HEK293T (cell line): Measurements from ENCODE around the gene PRKAG1.

Experiments
- CTCF ChIA-PET: fragments of 350-600 bp; formaldehyde crosslinking; extraction: SDS; loops from one replicate; lab custom pipeline; 2021; ENCODE audit warnings: antibody characterized with exemption, inconsistent platforms; lab: Yijun Ruan, JAX
- POLR2A ChIA-PET: fragments of 350-600 bp; formaldehyde crosslinking; extraction: SDS; loops from one replicate; lab custom pipeline; 2020; ENCODE audit warnings: antibody characterized with exemption, inconsistent platforms; lab: Yijun Ruan, JAX
- DNase-seq: peaks from one replicate; pipeline ENCODE4 v3.0.0; 2012; ENCODE audit warnings: mixed read lengths; ENCODE audit errors: extremely low spot score
- ARNT ChIP-seq: fragments of 450-650 bp; IDR thresholded peaks from 2 replicates; pipeline ENCODE4 v1.6.1; 2017; ENCODE audit warnings: mild to moderate bottlenecking
- BHLHE40 ChIP-seq: fragments of 450-650 bp; IDR thresholded peaks from 2 replicates; pipeline ENCODE4 v1.6.1; 2016; ENCODE audit warnings: mild to moderate bottlenecking, moderate library complexity, borderline replicate concordance
- CTBP1 ChIP-seq: fragments of 450-650 bp; IDR thresholded peaks from 2 replicates; pipeline ENCODE4 v1.6.1; 2016; ENCODE audit warnings: borderline replicate concordance
- ELF4 ChIP-seq: fragments of 450-650 bp; IDR thresholded peaks from 2 replicates; pipeline ENCODE4 v1.6.1; 2017; ENCODE audit warnings: antibody characterized with exemption
- FOXA1 ChIP-seq: fragments of 450-650 bp; IDR thresholded peaks from 2 replicates; pipeline ENCODE4 v1.6.1; 2016; ENCODE audit warnings: mild to moderate bottlenecking
- FOXK2 ChIP-seq: fragments of 450-650 bp; IDR thresholded peaks from 2 replicates; pipeline ENCODE4 v1.6.1; 2016; ENCODE audit warnings: mild to moderate bottlenecking
- FOXM1 ChIP-seq: fragments of 450-650 bp; IDR thresholded peaks from 2 replicates; pipeline ENCODE4 v1.6.1; 2017; ENCODE audit warnings: mild to moderate bottlenecking, borderline replicate concordance
- HDGF ChIP-seq: fragments of 450-650 bp; IDR thresholded peaks from 2 replicates; pipeline ENCODE4 v1.6.1; 2017; ENCODE audit warnings: antibody characterized with exemption, borderline replicate concordance
- L3MBTL2 ChIP-seq: fragments of 450-650 bp; conservative IDR thresholded peaks from 2 replicates; pipeline ENCODE4 v1.6.1; 2016; ENCODE audit warnings: mild to moderate bottlenecking
- LEF1 ChIP-seq: fragments of 450-650 bp; IDR thresholded peaks from 2 replicates; pipeline ENCODE4 v1.6.1; 2017; ENCODE audit warnings: mild to moderate bottlenecking, borderline replicate concordance
- NFRKB ChIP-seq: fragments of 450-650 bp; IDR thresholded peaks from 2 replicates; pipeline ENCODE4 v1.6.1; 2016; ENCODE audit warnings: mild to moderate bottlenecking, moderate library complexity
- PKNOX1 ChIP-seq: fragments of 450-650 bp; IDR thresholded peaks from 2 replicates; pipeline ENCODE4 v1.6.1; 2016
- SP1 ChIP-seq: fragments of 450-650 bp; IDR thresholded peaks from 2 replicates; pipeline ENCODE4 v1.6.1; 2017
- SUZ12 ChIP-seq: fragments of 450-650 bp; IDR thresholded peaks from 2 replicates; pipeline ENCODE4 v1.6.1; 2016; ENCODE audit warnings: mild to moderate bottlenecking
- TARDBP ChIP-seq: fragments of 450-650 bp; IDR thresholded peaks from 2 replicates; pipeline ENCODE4 v1.6.1; 2016
- ZNF384 ChIP-seq: fragments of 450-650 bp; IDR thresholded peaks from 2 replicates; pipeline ENCODE4 v1.6.1; 2016

PRKAG1 gene

DNA sequence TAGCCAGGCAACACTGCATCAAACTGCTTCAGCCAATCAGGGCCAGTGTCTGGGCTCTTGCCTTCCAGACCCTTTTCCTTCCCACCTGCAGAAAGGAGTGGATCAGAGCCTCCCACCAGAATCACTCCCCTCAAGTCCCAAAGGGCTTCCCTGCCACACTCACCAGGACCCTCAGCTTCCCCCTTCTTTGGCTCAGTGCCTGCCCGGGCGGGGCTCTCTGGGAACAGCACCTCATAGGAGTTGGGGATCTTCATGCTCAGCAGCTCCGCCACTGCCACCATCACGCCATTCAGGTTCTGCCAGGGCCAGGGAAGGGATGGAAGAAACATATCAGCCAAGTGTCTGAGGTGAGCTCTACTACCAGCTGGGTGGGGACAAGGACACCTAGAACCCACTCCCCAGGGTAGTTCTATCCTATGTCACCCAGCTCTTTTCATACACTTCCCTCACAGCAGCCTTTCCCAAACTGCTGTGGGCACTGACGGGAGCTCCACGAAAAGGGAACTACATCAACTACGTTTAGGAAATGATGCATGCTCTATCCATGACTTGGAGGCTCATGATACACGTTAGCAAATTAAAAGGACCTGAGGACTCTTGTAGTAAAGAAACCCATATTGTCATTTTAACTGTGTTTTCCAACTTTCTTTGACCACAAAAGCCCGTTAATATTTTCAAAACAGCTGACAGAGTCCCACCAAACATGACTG lies 9.4 kb upstream of the PRKAG1 start:
- POLR2A ChIA-PET: interaction anchor here (1.2 to 1.5 kb wide), 3 partner anchors 10 to 16 kb away, joined by 3 to 5 read pairs (median 4); no protein-coding TSS in a partner anchor
- CTCF ChIA-PET: no interaction called here
- TF ChIP-seq FOXA1 (no peak), SP1 (no peak), ARNT (no peak), ZNF384 (no peak), L3MBTL2 (no peak), FOXK2 (no peak), ELF4 (no peak), CTBP1 (no peak), NFRKB (no peak), SUZ12 (no peak), PKNOX1 (no peak), BHLHE40 (no peak), HDGF (no peak), TARDBP (no peak)
- no peak for DNase-seq

DNA sequence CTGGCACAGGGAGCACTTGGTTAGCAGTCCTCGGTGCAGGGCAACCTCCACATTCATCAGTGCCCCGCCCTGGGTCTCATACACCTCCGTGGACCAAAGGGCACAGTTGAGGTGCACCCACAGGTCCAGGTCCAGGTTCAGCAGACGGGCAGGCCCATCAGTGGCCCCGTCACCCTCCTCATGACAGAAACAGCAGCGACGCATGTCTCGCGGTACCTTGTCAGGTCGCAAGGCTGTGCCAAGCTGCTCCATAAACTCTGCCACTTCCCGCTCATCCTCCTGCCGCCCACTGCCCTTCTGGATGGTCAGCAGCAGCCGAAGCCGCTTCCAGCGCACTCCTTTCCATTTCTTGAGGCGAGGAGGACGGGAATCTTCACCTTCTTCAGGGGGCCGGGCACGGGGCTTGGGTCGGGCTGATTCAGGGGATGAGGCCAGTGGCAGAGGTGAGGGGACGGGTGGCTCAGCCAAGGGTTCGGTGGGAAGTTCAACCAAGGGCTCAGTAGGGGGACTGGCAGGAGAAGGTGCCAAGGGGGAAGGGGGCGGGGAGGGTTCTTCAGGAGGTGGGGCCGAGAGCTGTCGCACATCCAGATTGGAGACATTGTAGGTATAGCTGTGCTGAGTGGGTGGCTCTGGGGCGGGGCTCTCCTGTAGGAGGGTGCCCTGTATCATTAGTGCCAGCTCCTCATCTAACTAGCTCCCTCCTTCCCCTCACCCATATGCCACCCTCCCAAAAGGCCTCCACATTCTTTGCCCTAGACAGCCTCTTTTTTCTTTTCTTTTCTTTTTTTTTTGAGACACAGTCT lies 8.3 kb upstream of the PRKAG1 start:
- ChIA-PET CTCF (no interaction called here), POLR2A (interaction anchor here (1.2 to 1.5 kb wide), 2 partner anchors 9 to 13 kb away, joined by 3 to 4 read pairs; no protein-coding TSS in a partner anchor)
- no peak for DNase-seq
- TF ChIP-seq LEF1 (no peak), FOXM1 (no peak), ARNT (no peak), TARDBP (no peak), BHLHE40 (no peak), FOXA1 (no peak), CTBP1 (no peak), ELF4 (no peak), HDGF (no peak), ZNF384 (no peak), PKNOX1 (no peak), SUZ12 (no peak), SP1 (no peak), NFRKB (no peak), FOXK2 (no peak), L3MBTL2 (no peak)

DNA sequence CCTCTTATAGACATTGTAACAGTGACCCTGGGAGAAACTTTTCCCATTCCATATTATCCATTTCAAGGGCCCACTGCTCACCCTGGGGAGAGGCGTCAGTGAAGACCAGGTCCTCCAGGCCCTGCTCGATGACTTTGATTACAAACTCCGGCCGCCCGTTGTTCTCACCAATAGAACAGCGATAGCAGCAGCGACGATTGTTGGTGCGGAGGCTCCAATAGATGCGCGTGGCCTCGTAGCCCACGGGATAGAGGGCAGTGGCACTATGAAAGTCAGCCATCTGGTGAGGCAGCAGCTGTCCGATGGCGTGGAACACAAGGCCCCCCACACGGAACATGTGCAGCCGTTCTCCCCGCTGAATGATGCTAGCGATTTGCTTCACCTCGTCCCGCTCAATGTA lies 7.5 kb upstream of the PRKAG1 start:
- CTCF ChIA-PET: no interaction called here
- TF ChIP-seq HDGF: no peak
- TF ChIP-seq ARNT: no peak
- no peak for TF ChIP-seq ELF4
- TF ChIP-seq FOXK2: no peak
- no peak for TF ChIP-seq NFRKB
- TF ChIP-seq FOXA1: no peak
- TF ChIP-seq PKNOX1: no peak
- no peak for TF ChIP-seq SP1
- TF ChIP-seq LEF1: no peak
- TF ChIP-seq L3MBTL2: no peak
- no peak for TF ChIP-seq BHLHE40
- no peak for DNase-seq
- POLR2A ChIA-PET: no interaction called here

- ChIA-PET CTCF (no interaction called here), POLR2A (no interaction called here)
- TF ChIP-seq LEF1 (no peak), CTBP1 (no peak), SP1 (no peak), ELF4 (no peak), BHLHE40 (no peak), SUZ12 (no peak), NFRKB (no peak), FOXA1 (no peak), L3MBTL2 (no peak), FOXM1 (no peak), TARDBP (no peak), ARNT (no peak)
- no peak for DNase-seq
Observed at GRCh38 chr12:49025463-49025862, 6.9 kb upstream of the PRKAG1 start.

DNA sequence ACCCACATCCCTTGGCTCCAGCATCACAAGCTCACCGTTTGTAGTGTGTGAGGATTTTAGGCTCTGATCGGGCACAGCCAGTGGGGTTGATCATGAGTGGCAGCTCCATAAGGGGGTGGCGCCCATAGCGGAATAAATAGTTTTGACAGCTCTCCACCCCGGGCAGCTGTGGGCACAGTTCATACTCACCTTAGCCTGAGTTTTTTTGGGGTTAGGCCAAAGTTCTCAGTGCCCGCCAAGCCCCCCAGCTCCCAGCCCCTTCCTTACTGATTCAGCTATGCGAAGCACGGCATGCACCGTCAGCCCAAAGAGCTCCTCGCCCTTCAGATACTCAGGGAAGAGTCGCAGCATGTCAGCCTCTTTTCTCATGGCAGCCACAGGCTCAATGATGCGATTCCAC lies 6.0 kb upstream of the PRKAG1 start:
- CTCF ChIA-PET: no interaction called here
- DNase-seq: no peak
- POLR2A ChIA-PET: no interaction called here
- no peak for TF ChIP-seq BHLHE40
- TF ChIP-seq FOXM1: no peak
- no peak for TF ChIP-seq CTBP1
- TF ChIP-seq SUZ12: no peak
- no peak for TF ChIP-seq PKNOX1
- TF ChIP-seq SP1: no peak
- no peak for TF ChIP-seq NFRKB
- no peak for TF ChIP-seq FOXA1
- TF ChIP-seq HDGF: no peak
- no peak for TF ChIP-seq ELF4
